ENCODE results near the gene ZNF394. TPM values are rescaled to one million over a fixed set of nuclear protein-coding genes. Genes with fewer than 3 reads are reported as not detected.

ZNF394 gene
- total RNA-seq, 1 experiment from 2014 or later: 24.2 TPM

DNA sequence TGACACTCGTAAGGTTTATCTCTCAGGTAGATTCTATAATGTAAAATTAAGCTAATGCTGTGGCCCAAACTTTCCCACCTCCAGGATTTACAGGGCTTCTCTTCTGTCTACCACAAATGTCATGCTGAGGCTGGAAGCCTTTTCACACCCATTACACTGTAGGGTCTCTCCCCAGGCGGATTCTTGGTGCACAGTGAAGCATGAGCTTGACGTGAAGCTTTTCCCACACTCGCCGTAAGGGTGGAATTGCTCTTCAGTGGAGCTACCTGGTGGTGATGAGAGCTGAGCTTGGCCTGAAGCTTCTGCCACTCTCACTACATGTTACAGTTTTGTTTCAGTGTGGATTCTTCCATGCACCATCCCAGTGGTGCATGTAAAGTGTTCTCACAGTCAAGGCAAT, 40.5 kb upstream of the ZNF394 start:
- WGBS (ENCODE audit: extremely low coverage, insufficient read length, low lambda C conversion rate): no CpG with 5 or more reads among the region's 5 CpGs
- Histone ChIP-seq H3K79me1 (ENCODE audit: insufficient read depth, low read depth, low read length, poor library complexity, severe bottlenecking) (no peaks in the 10 kb centered on the region), H3K9me3 (ENCODE audit: control insufficient read depth, low read depth, low read length) (peaks cover 11% of the 10 kb centered on the region), H3K23me2 (ENCODE audit: insufficient read length, low read depth, low read length, poor library complexity, severe bottlenecking) (no peaks in the 10 kb centered on the region), H3T11ph (ENCODE audit: low read length) (no peak overlapping the region), H3K23ac (ENCODE audit: insufficient read length, low read depth, low read length) (no peak overlapping the region), H3K18ac (ENCODE audit: insufficient read length, low read depth, low read length) (no peak overlapping the region), H3K4me2 (ENCODE audit: insufficient read depth, insufficient read length, low read length) (no peak overlapping the region), H4K5ac (ENCODE audit: insufficient read length, low read depth, low read length) (no peak overlapping the region), H3K14ac (ENCODE audit: insufficient read depth, low read length) (no peak overlapping the region), H2BK20ac (ENCODE audit: low read depth, low read length, poor library complexity, severe bottlenecking) (no peak overlapping the region), H2BK120ac (ENCODE audit: low read depth, low read length, poor library complexity, severe bottlenecking) (no peak overlapping the region), H3K27ac (ENCODE audit: insufficient read length, low read depth, low read length) (no peak overlapping the region), H3K9ac (ENCODE audit: extremely low read depth, insufficient read length, low read length) (no peak overlapping the region), H2BK12ac (ENCODE audit: insufficient read length, low read depth, low read length) (no peak overlapping the region), H4K20me1 (ENCODE audit: control insufficient read depth, insufficient read depth, insufficient read length) (no peaks in the 10 kb centered on the region), H3K27me3 (ENCODE audit: insufficient read depth, low read length) (no peaks in the 10 kb centered on the region), H2BK5ac (ENCODE audit: insufficient read length, low read length) (no peak overlapping the region), H3K4me1 (ENCODE audit: insufficient read depth, low read length) (no peaks in the 10 kb centered on the region), H3K79me2 (ENCODE audit: insufficient read depth, low read length) (no peaks in the 10 kb centered on the region), H2AK5ac (ENCODE audit: insufficient read length, low read length) (no peak overlapping the region), H2BK15ac (ENCODE audit: low read depth, low read length) (no peak overlapping the region), H4K91ac (ENCODE audit: insufficient read length, low read depth, low read length) (no peak overlapping the region), H2AFZ (ENCODE audit: low read length) (no peak overlapping the region), H4K8ac (replicated peaks; ENCODE audit: insufficient read length, low read depth, low read length) (no peak overlapping the region), H3K4ac (ENCODE audit: low read depth, low read length) (no peak overlapping the region), H3K56ac (ENCODE audit: insufficient read length, low read depth, low read length) (no peak overlapping the region)
- Mint-ChIP-seq H3K4me1 (no peaks in the 10 kb centered on the region), H3K9me3 (peaks cover 76 to 82% of the 10 kb centered on the region in 2 experiments), H3K27me3 (ENCODE audit: low read depth) (peaks cover 15% of the 10 kb centered on the region), H3K27ac (no peak overlapping the region), H3K36me3 (ENCODE audit: insufficient read depth in 1 of 3, low read depth in 3 of 3) (peaks cover 26 to 35% (median 31%) of the 10 kb centered on the region in 3 experiments), H3K4me3 (no peak overlapping the region)
- DNase-seq: no peak
- no peak for TF ChIP-seq CTCF (conservative IDR thresholded peaks at IDR 0.05)

All from H9 (cell line).